T-helper 2 cell treated with Interferon-gamma antibody and Interleukin-4, amounts not matched to agents 100 ng/mL and 5 ng/mL, for 36 hours (primary cell): ENCODE results near the gene STT3B. TPM values are rescaled to one million over a fixed set of nuclear protein-coding genes. Genes with fewer than 3 reads are reported as not detected.

Source experiments
- intact Hi-C: fragments of 100-400 bp; cut with micrococcal nuclease; formaldehyde crosslinking; loops from one replicate; pipeline ENCODE4 v1.15.1; 2023
- total RNA-seq: library from RNA; stranded (reverse); gene quantifications from 2 replicates; pipeline ENCODE4 v1.2.3, GENCODE V29; 2022

Gene STT3B
- total RNA-seq, 1 donor from 2014 or later = 133 TPM

GRCh38 chr3:31635545-31635944 lies 102.8 kb downstream of the STT3B start:
- intact Hi-C loops = loop anchor here (5.0 to 10.0 kb wide), 4 partner anchors 83 to 421 kb away; partner anchors contain the start of gene STT3B

GRCh38 chr3:31636049-31636448 lies 103.3 kb downstream of the STT3B start:
- intact Hi-C loops = loop anchor here (5.0 to 10.0 kb wide), 4 partner anchors 84 to 421 kb away; partner anchors contain the start of gene STT3B

DNA sequence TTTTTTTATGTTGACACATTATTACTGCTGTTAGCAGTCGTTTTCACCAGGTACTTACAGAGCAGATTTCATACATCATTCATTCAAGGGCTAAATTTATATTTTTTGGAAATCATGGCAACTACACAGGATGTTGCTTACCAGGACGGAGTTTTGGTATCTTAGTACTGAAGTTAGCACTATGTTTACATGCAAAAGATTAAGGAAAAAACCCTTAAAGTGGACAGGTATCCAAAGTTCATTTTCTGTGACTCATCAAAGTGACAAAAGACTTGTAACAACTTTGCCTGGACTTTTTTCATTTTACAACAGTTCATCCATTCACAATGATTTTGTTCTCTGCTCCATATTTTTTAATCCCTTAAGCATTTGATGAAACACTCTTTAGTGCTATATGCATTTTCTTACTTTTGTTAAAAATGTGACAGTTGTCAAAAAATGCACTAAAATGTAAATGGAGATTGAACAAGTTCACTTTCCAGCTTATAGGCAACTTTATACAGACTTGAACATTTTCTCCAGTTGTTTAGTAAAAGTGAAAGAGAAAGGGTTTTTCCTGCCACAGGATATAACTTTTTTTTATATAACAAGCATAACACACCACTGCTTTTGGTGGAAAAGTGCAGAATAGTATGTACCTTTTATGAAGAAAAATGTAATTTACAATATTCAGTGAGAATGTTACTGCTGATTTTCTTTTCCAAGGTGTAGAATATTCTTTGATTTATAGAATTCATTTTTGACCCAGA lies 104.1 kb downstream of the STT3B start:
- intact Hi-C loops = loop anchor here (5.0 to 10.0 kb wide), 4 partner anchors 85 to 422 kb away; partner anchors contain the start of gene STT3B

- intact Hi-C loops = loop anchor here (5.0 to 10.0 kb wide), 4 partner anchors 88 to 425 kb away; partner anchors contain the start of gene STT3B
Measured at GRCh38 chr3:31639828-31640227, 107.1 kb downstream of the STT3B start.

- intact Hi-C loops = no loop called here
Measured at GRCh38 chr3:31645256-31645655, 112.5 kb downstream of the STT3B start.

DNA sequence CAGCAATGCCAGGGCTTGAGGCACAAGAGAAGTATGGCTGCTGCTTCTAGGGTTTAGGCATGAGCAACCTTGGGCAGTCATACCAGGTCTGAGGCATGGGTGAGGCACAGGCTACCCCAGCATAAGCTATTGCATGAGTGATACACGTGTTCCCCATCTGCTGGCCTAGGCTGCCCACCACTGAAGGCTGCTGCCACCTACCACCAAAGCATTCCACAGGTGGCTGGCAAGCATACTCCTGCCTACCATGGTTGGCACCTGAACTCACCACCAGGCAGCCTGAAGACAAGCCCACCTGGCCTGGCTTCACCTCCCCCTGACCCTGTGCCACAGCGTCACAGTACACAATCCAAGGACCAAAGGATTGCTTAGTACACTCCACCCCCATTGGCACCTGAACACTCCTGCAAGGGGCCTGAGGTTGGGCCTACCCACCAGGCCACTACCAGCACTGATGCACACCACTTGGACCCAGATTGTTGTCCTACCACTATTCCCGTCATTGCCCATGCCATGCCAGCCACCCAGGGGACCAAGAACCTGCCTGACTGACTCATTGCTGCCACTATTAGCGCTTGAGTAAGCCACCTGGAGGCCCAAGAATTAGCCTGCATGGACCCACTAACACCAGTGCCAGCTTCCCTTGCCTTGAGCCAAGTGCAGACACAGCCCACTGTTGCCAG lies 115.7 kb downstream of the STT3B start:
- intact Hi-C loops = no loop called here

- intact Hi-C loops = no loop called here
Measured at GRCh38 chr3:31652296-31652695, 119.6 kb downstream of the STT3B start.

- intact Hi-C loops = no loop called here
Measured at GRCh38 chr3:31653464-31653863, 120.7 kb downstream of the STT3B start.

DNA sequence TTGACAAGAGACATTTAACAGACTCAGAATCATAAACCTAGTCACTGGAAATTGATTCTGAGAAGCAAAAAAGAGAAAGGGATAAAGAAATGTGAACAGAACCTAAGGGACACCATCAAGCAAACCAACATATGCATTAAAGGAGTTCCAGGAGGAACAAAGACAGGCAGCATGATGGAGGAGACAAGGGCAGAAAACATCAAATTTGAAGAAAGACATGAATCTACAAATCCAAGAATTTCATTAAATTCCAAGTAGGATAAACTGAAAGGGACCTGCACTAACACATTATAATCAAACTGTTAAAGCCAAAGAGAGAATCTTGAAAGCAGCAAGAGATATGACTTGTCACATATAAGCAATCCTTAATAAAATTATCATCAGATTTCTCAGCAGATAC lies 122.3 kb downstream of the STT3B start:
- intact Hi-C loops = no loop called here

DNA sequence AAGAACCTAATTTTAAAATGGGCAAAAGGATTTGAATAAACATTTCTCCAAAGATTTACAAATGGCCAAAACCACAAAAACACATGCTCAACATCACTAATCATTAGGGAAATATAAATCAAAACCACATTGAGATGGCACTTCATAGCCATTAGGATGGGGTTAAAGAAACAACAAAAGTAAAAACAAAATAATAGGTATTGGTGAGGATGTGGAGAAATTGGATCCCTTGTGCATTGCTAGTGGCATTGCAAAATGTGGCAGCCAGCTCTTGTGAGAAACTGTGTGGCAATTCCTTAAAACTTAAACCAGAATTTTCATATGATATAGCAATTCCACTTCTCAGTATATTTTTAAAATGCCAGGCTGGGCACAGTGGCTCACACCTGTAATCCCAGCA lies 126.5 kb downstream of the STT3B start:
- intact Hi-C loops = no loop called here

GRCh38 chr3:31661286-31661685 lies 128.6 kb downstream of the STT3B start:
- intact Hi-C loops = no loop called here

DNA sequence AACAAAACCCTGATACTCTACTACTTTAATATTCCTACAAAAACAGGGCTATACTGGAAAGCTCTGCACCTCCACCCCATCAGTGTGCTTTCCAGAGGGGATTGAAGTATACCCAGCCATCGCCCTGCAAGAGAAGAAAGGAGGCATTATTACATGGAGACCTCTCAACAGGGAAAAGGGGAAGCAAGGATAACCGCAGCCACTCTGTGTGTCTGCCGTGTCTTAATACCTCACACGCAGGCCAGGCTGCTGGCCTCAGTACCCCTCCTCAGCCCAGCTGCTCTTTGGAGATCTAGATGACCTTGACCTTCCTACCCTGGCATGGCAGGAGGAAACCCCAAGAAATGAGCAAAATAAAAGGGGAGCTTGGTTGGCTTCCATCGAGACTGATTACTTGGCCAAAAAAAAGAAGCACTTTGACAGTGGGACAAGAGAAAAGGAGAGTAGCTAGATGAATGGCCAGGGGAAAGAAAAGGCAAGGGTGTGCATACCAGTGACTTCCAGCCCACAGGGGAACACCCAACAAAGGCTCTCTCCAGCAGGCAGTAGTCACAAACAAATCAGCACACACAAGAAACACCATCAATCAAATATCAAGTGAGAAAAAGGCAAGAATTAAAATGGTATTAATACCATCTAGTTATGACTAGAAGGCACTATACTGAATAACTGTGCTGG lies 129.4 kb downstream of the STT3B start:
- intact Hi-C loops = no loop called here

- intact Hi-C loops = no loop called here
Measured at GRCh38 chr3:31664031-31664430, 131.3 kb downstream of the STT3B start.

GRCh38 chr3:31667582-31667981 lies 134.9 kb downstream of the STT3B start:
- intact Hi-C loops = no loop called here

GRCh38 chr3:31668242-31668641 lies 135.5 kb downstream of the STT3B start:
- intact Hi-C loops = no loop called here

GRCh38 chr3:31670136-31670535 lies 137.4 kb downstream of the STT3B start:
- intact Hi-C loops = no loop called here

- intact Hi-C loops = no loop called here
Measured at GRCh38 chr3:31670722-31671121, 138.0 kb downstream of the STT3B start.

DNA sequence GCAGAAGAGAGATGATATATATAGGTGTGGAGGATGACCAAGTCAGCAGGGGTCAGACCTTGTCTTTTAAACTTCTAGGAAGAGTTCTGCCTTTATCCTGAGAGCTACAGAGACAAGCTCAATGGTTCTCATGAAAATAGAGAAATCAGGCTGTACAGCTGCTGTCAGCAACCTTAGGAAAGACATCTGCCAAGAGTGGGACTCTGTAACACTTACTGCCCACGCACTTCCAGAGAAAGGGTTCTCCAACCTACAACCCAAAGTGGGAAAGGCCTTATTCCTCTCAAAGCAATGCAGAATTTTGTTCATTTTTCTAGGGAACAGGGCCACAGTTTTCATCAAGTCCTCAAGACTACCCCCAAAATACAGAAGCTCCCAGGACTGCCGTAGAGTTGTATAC lies 138.7 kb downstream of the STT3B start:
- intact Hi-C loops = no loop called here

DNA sequence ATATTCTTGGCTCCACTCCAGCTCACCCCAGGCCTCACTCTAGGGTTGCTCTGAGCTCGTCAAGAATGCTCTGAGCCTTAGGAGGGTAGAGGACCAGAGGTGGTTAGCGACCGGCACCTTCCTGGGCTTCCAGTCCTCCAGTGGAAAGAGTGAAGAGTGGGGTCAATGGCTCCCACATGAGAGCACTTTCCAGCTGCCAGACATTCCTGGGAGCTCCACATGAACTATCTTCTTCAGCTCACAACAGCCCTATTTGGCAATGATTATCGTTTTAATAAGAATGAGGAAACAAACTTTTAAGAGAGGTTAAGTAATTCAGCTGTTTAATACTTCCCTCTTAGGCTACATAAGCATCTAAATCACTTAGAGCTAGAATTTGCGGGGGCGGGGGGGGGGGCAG lies 139.3 kb downstream of the STT3B start:
- intact Hi-C loops = no loop called here

DNA sequence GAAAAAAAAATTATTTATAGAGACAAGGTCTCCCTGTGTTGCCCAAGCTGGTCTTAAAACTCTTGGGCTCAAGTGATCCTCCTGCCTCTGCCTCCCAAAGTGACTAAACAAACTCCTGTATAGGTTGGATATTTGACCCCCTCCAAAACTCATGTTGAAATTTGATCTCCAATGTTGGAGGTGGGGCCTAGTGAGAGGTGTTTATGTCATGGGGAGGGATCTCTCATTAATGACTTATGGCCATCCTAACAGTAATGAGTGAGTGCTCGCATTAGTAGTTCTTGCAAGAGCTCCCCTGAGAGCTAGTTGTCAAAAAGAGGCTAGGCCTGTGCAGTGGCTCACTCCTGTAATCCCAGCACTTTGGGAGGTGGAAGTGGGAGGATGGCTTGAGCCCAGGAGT lies 141.2 kb downstream of the STT3B start:
- intact Hi-C loops = no loop called here

DNA sequence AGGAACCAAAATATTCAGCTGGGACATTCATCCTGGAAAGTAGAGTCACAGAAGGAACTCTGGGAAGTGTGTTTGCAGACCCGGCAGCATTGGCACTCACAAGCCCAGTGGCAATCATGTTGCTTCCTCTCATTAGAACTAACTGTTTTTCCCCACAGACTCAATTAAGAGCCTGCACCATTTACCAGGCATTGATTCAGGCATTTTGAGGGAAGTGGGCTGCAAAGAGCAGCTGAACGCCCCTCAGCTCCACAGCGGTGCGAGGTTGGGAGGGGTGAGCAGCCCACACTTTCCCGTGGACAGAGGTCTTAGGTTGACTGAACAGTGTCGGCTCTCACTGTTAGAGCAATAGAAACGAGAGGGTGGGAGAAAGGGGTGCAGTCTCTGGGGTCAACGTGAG lies 143.8 kb downstream of the STT3B start:
- intact Hi-C loops = no loop called here
